ENCODE data around the gene TAMALIN.

Gene TAMALIN

GRCh38 chr12:51961834-51962233 is 44.9 kb upstream of the TAMALIN start:
- Histone ChIP-seq H3K9ac (ENCODE audit: low read depth, low read length) (no peak overlapping the region), H3K79me2 (ENCODE audit: insufficient read depth, low read length) (peaks cover 66% of the 10 kb centered on the region), H3K4me2 (ENCODE audit: insufficient read depth, low read length) (no peak overlapping the region), H3K27me3 (ENCODE audit: insufficient read depth, low read length, poor library complexity) (no peaks in the 10 kb centered on the region), H3K4me3 (ENCODE audit: low read depth in 1 of 2, low read length in 2 of 2) (no peak overlapping the region), H2AFZ (ENCODE audit: low read depth, low read length) (no peak overlapping the region), H3K36me3 (ENCODE audit: insufficient read depth, low read length) (0 out of 2 replicates have a peak, but pooled peaks cover 6% of the 10 kb centered on the region), H4K20me1 (ENCODE audit: insufficient read depth, low read length) (peaks cover 16% of the 10 kb centered on the region; the same call in 1 of the 2 replicates), H3K9me3 (ENCODE audit: insufficient read depth, low read length, severe bottlenecking) (no peaks in the 10 kb centered on the region), H3K27ac (ENCODE audit: low read length) (no peak overlapping the region), H3K4me1 (ENCODE audit: insufficient read depth, low read length) (no peaks in the 10 kb centered on the region)
- DNase-seq (no peak), ATAC-seq (ENCODE audit: insufficient read depth, low read depth) (no peak)
- no peak for TF ChIP-seq CTCF (IDR thresholded peaks at IDR 0.05; ENCODE audit: borderline replicate concordance, extremely low read depth, low read length, poor library complexity, severe bottlenecking)
- no peak for TF ChIP-seq EZH2 (IDR thresholded peaks at IDR 0.05; ENCODE audit: borderline replicate concordance, low read depth, low read length, severe bottlenecking)

GRCh38 chr12:51962737-51963136 is 44.0 kb upstream of the TAMALIN start:
- no peak overlapping the region for H3K27ac ChIP-seq (ENCODE audit: low read length)
- no peak overlapping the region for H3K4me2 ChIP-seq (ENCODE audit: insufficient read depth, low read length)

GRCh38 chr12:51963477-51963876 is 43.3 kb upstream of the TAMALIN start:
- Histone ChIP-seq H3K79me2 (ENCODE audit: insufficient read depth, low read length) (peaks cover 57% of the 10 kb centered on the region), H2AFZ (ENCODE audit: low read depth, low read length) (no peak overlapping the region), H3K36me3 (ENCODE audit: insufficient read depth, low read length) (0 out of 2 replicates have a peak, but pooled peaks cover 6% of the 10 kb centered on the region), H4K20me1 (ENCODE audit: insufficient read depth, low read length) (peaks cover 22% of the 10 kb centered on the region; the same call in 1 of the 2 replicates), H3K4me3 (ENCODE audit: low read depth in 1 of 2, low read length in 2 of 2) (no peak overlapping the region), H3K27ac (ENCODE audit: low read length) (no peak overlapping the region), H3K9me3 (ENCODE audit: insufficient read depth, low read length, severe bottlenecking) (no peaks in the 10 kb centered on the region), H3K4me2 (ENCODE audit: insufficient read depth, low read length) (no peak overlapping the region), H3K9ac (ENCODE audit: low read depth, low read length) (no peak overlapping the region), H3K27me3 (ENCODE audit: insufficient read depth, low read length, poor library complexity) (no peaks in the 10 kb centered on the region), H3K4me1 (ENCODE audit: insufficient read depth, low read length) (no peaks in the 10 kb centered on the region)
- ATAC-seq (ENCODE audit: insufficient read depth, low read depth) (no peak), DNase-seq (no peak)
- TF ChIP-seq CTCF (IDR thresholded peaks at IDR 0.05; ENCODE audit: borderline replicate concordance, extremely low read depth, low read length, poor library complexity, severe bottlenecking) (no peak), EZH2 (IDR thresholded peaks at IDR 0.05; ENCODE audit: borderline replicate concordance, low read depth, low read length, severe bottlenecking) (no peak)

More at GRCh38 chr12:51962737-51963136, 44.0 kb upstream of the TAMALIN start:
- Histone ChIP-seq H3K4me3 (ENCODE audit: low read depth in 1 of 2, low read length in 2 of 2) (no peak overlapping the region), H3K27me3 (ENCODE audit: insufficient read depth, low read length, poor library complexity) (no peaks in the 10 kb centered on the region), H2AFZ (ENCODE audit: low read depth, low read length) (no peak overlapping the region), H3K9ac (ENCODE audit: low read depth, low read length) (no peak overlapping the region), H3K79me2 (ENCODE audit: insufficient read depth, low read length) (peaks cover 61% of the 10 kb centered on the region), H3K36me3 (ENCODE audit: insufficient read depth, low read length) (0 out of 2 replicates have a peak, but pooled peaks cover 6% of the 10 kb centered on the region), H4K20me1 (ENCODE audit: insufficient read depth, low read length) (peaks cover 19% of the 10 kb centered on the region; the same call in 1 of the 2 replicates), H3K4me1 (ENCODE audit: insufficient read depth, low read length) (no peaks in the 10 kb centered on the region), H3K9me3 (ENCODE audit: insufficient read depth, low read length, severe bottlenecking) (no peaks in the 10 kb centered on the region)
- TF ChIP-seq EZH2 (IDR thresholded peaks at IDR 0.05; ENCODE audit: borderline replicate concordance, low read depth, low read length, severe bottlenecking) (no peak), CTCF (IDR thresholded peaks at IDR 0.05; ENCODE audit: borderline replicate concordance, extremely low read depth, low read length, poor library complexity, severe bottlenecking) (no peak)
- DNase-seq (no peak), ATAC-seq (ENCODE audit: insufficient read depth, low read depth) (no peak)

Measured in DND-41 (cell line).